Thyroid gland (tissue), 4 donors: ENCODE results near the gene EWSR1. TPM values are rescaled to one million over a fixed set of nuclear protein-coding genes. Genes with fewer than 3 reads are reported as not detected.
A peak's percentile ranks its signal among the peaks of the same experiment; 100 is the strongest.

ENCODE experiments used
- DNase-seq, 2 donors: peaks; one replicate each; pipeline ENCODE4 v3.0.0-alpha.2; 2019
- H3K27ac ChIP-seq, 3 donors: fragments of 200-600 bp; sonication (generic); 1 replicate in 2 of 3; 2 replicates in 1 of 3; pipeline ENCODE4 v1.5.1; 2016 to 2019; ENCODE audit warnings: mild to moderate bottlenecking in 1 of 3, moderate library complexity in 1 of 3
- H3K27me3 ChIP-seq: fragments of 200-600 bp; sonication (generic); one replicate; pipeline ENCODE4 v1.5.1; 2019
- H3K36me3 ChIP-seq, 2 donors: fragments of 200-600 bp; sonication (generic); one replicate each; pipeline ENCODE4 v1.5.1; 2016 to 2019
- H3K4me1 ChIP-seq, 2 donors: fragments of 200-600 bp; sonication (generic); one replicate each; pipeline ENCODE4 v1.5.1; 2017 to 2019
- H3K4me3 ChIP-seq, 3 donors: fragments of 200-600 bp; sonication (generic); replicated peaks in 1 of 3; 1 replicate in 2 of 3; 2 replicates in 1 of 3; pipeline ENCODE4 v1.5.1; 2016; ENCODE audit warnings: mild to moderate bottlenecking in 1 of 3
- H3K9me3 ChIP-seq: fragments of 200-600 bp; sonication (generic); one replicate; pipeline ENCODE4 v1.5.1; 2017
- CTCF ChIP-seq, 6 experiments: fragments of 200-600 bp in 3 of 6; fragments of 450-650 bp in 3 of 6; sonication (generic) in 3 of 6; IDR thresholded peaks; one replicate each; pipeline ENCODE4 v1.5.1; 2016 to 2019; ENCODE audit warnings: antibody characterized with exemption in 6 of 6, mild to moderate bottlenecking in 2 of 6, inconsistent platforms in 1 of 6, moderate library complexity in 1 of 6
- POLR2A ChIP-seq, 2 donors: fragments of 450-650 bp; IDR thresholded peaks; one replicate each; pipeline ENCODE4 v1.6.1; 2017; ENCODE audit warnings: antibody characterized with exemption in 2 of 2, mild to moderate bottlenecking in 2 of 2, moderate library complexity in 1 of 2
- WGBS, 2 donors: methylation state at CpG; one replicate each; pipeline ENCODE4 v1.1.5; 2017; 5-methylcytosine and 5-hydroxymethylcytosine counted together
- intact Hi-C: fragments of 100-400 bp; cut with DNase I; formaldehyde crosslinking; loops from one replicate; pipeline ENCODE4 v1.15.1; 2023
- total RNA-seq, 4 donors: library from RNA; depleted of rRNA; stranded (reverse); fragments of >200 nt; gene quantifications; one replicate each; pipeline ENCODE4 v1.2.3, GENCODE V29; 2016

Gene EWSR1
- total RNA-seq, 4 donors from 2014 or later = 205 to 290 (median 258) TPM

GRCh38 chr22:29306835-29307595 lies 38.9 kb downstream of the EWSR1 start:
- intact Hi-C loops = loop anchor here (5.0 kb wide), 1 partner anchor 35 kb away; no protein-coding TSS in a partner anchor
- H3K4me1 ChIP-seq = peaks cover 12 to 54% of the 10 kb centered on the region in 2 donors
- DNase-seq = peak; percentile 82 to 85

GRCh38 chr22:29307596-29308147 lies 39.6 kb downstream of the EWSR1 start:
- peak overlapping the region; percentile 75 to 99 (median 78) for H3K4me3 ChIP-seq
- no peak for DNase-seq
- peak overlapping the region; percentile 38 to 78 (median 74) for H3K27ac ChIP-seq
- H3K27me3 ChIP-seq = no peaks in the 10 kb centered on the region
- peaks cover 12 to 55% of the 10 kb centered on the region in 2 donors for H3K4me1 ChIP-seq
- intact Hi-C loops = loop anchor here (5.0 kb wide), 1 partner anchor 35 kb away; no protein-coding TSS in a partner anchor
- no peaks in the 10 kb centered on the region for H3K9me3 ChIP-seq
- no peak for TF ChIP-seq POLR2A (IDR thresholded peaks at IDR 0.05)
- TF ChIP-seq CTCF (IDR thresholded peaks at IDR 0.05) = no peak
- H3K36me3 ChIP-seq = no peaks in the 10 kb centered on the region
- 80 to 88% methylated on average over 6 to 20 of the region's 20 CpGs for WGBS, 2 donors

More at GRCh38 chr22:29306835-29307595, 38.9 kb downstream of the EWSR1 start:
- Histone ChIP-seq H3K9me3 (no peaks in the 10 kb centered on the region), H3K27me3 (no peaks in the 10 kb centered on the region), H3K4me3 (peak overlapping the region; percentile 75 to 99 (median 78)), H3K36me3 (no peaks in the 10 kb centered on the region), H3K27ac (peak overlapping the region; percentile 56 to 78 (median 74))
- peak in 1 of 6 experiments; percentile 17 for TF ChIP-seq CTCF (IDR thresholded peaks at IDR 0.05)
- peak in 1 of 2 donors; percentile 59 for TF ChIP-seq POLR2A (IDR thresholded peaks at IDR 0.05)
- 22% methylated on average over 12 of the region's 83 CpGs; no CpG with 5 or more reads in 1 of the 2 donors for WGBS, 2 donors

GRCh38 chr22:29308148-29308790 lies 40.2 kb downstream of the EWSR1 start:
- 91 to 93% methylated on average over 26 to 35 of the region's 50 CpGs for WGBS, 2 donors
- Histone ChIP-seq H3K9me3 (no peaks in the 10 kb centered on the region), H3K27me3 (no peaks in the 10 kb centered on the region), H3K36me3 (no peaks in the 10 kb centered on the region), H3K27ac (peak overlapping the region in 2 of 3 donors; percentile 43 to 74), H3K4me3 (no peak overlapping the region), H3K4me1 (peaks cover 15 to 53% of the 10 kb centered on the region in 2 donors)
- TF ChIP-seq POLR2A (IDR thresholded peaks at IDR 0.05) = no peak
- no peak for TF ChIP-seq CTCF (IDR thresholded peaks at IDR 0.05)
- intact Hi-C loops = loop anchor here (5.0 kb wide), 1 partner anchor 36 kb away; no protein-coding TSS in a partner anchor
- DNase-seq = no peak

- peaks cover 5% of the 10 kb centered on the region for H3K27me3 ChIP-seq
- peaks cover 20 to 59% of the 10 kb centered on the region in 2 donors for H3K4me1 ChIP-seq
- 70 to 86% methylated on average over 11 of the region's 13 CpGs for WGBS, 2 donors
- H3K36me3 ChIP-seq = no peaks in the 10 kb centered on the region
- peak overlapping the region in 2 of 3 donors; percentile 43 to 74 for H3K27ac ChIP-seq
- DNase-seq = no peak
- TF ChIP-seq CTCF (IDR thresholded peaks at IDR 0.05) = no peak
- no peak for TF ChIP-seq POLR2A (IDR thresholded peaks at IDR 0.05)
- intact Hi-C loops = loop anchor here (5.0 kb wide), 1 partner anchor 37 kb away; no protein-coding TSS in a partner anchor
- H3K4me3 ChIP-seq = no peak overlapping the region
- H3K9me3 ChIP-seq = no peaks in the 10 kb centered on the region
Observed at GRCh38 chr22:29308791-29309262, 40.8 kb downstream of the EWSR1 start.
